Ovary (tissue), 3 donors: ENCODE results near the gene ZNF638.

Experiments
- EP300 ChIP-seq: sonication (generic); formaldehyde crosslinking; IDR thresholded peaks from one replicate; pipeline ENCODE4 v1.6.1; 2017; ENCODE audit warnings: antibody characterized with exemption
- POLR2A ChIP-seq: fragments of 450-650 bp; IDR thresholded peaks from one replicate; pipeline ENCODE4 v1.6.1; 2017; ENCODE audit warnings: antibody characterized with exemption, mild to moderate bottlenecking, moderate library complexity
- TF ChIP-seq, protein P1 (sequence below), 3 donors: fragments of 450-650 bp in 2 of 3; fragments of 200-600 bp in 1 of 3; IDR thresholded peaks; one replicate each; pipeline versions ENCODE4 v1.5.1 to v1.8.0; 2016 to 2022; ENCODE audit warnings: antibody characterized with exemption in 3 of 3, mild to moderate bottlenecking in 1 of 3
- donor health status: DM: no; HTN: no; CAD: no.

GRCh38 chr2:71471276-71471675 lies 139.7 kb downstream of the ZNF638 start:
- TF ChIP-seq POLR2A = no peak
- TF ChIP-seq EP300 = no peak
- TF ChIP-seq, protein P1, sequence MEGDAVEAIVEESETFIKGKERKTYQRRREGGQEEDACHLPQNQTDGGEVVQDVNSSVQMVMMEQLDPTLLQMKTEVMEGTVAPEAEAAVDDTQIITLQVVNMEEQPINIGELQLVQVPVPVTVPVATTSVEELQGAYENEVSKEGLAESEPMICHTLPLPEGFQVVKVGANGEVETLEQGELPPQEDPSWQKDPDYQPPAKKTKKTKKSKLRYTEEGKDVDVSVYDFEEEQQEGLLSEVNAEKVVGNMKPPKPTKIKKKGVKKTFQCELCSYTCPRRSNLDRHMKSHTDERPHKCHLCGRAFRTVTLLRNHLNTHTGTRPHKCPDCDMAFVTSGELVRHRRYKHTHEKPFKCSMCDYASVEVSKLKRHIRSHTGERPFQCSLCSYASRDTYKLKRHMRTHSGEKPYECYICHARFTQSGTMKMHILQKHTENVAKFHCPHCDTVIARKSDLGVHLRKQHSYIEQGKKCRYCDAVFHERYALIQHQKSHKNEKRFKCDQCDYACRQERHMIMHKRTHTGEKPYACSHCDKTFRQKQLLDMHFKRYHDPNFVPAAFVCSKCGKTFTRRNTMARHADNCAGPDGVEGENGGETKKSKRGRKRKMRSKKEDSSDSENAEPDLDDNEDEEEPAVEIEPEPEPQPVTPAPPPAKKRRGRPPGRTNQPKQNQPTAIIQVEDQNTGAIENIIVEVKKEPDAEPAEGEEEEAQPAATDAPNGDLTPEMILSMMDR (IDR thresholded peaks at IDR 0.05) = no peak
